ENCODE results near the gene PTPA.

Gene PTPA

GRCh38 chr9:129172816-129173215 lies 61.6 kb downstream of the PTPA start:
- TF ChIP-seq EZH2 (IDR thresholded peaks at IDR 0.05; ENCODE audit: borderline replicate concordance, low read depth, low read length, severe bottlenecking) = no peak
- no peak for TF ChIP-seq CTCF (IDR thresholded peaks at IDR 0.05; ENCODE audit: borderline replicate concordance, extremely low read depth, low read length, poor library complexity, severe bottlenecking)
- Histone ChIP-seq H3K4me2 (ENCODE audit: insufficient read depth, low read length) (no peak overlapping the region), H3K4me1 (ENCODE audit: insufficient read depth, low read length) (peaks cover 48% of the 10 kb centered on the region), H3K9me3 (ENCODE audit: insufficient read depth, low read length, severe bottlenecking) (no peaks in the 10 kb centered on the region), H3K4me3 (ENCODE audit: low read depth in 1 of 2, low read length in 2 of 2) (no peak overlapping the region), H3K9ac (ENCODE audit: low read depth, low read length) (no peak overlapping the region), H3K79me2 (ENCODE audit: insufficient read depth, low read length) (no peaks in the 10 kb centered on the region), H3K27me3 (ENCODE audit: insufficient read depth, low read length, poor library complexity) (peaks cover 41% of the 10 kb centered on the region), H3K27ac (ENCODE audit: low read length) (no peak overlapping the region), H3K36me3 (ENCODE audit: insufficient read depth, low read length) (no peaks in the 10 kb centered on the region), H4K20me1 (ENCODE audit: insufficient read depth, low read length) (0 out of 2 replicates have a peak, but pooled peaks cover 5% of the 10 kb centered on the region), H2AFZ (ENCODE audit: low read depth, low read length) (no peak overlapping the region)
- ATAC-seq (ENCODE audit: insufficient read depth, low read depth) = no peak
- no peak for DNase-seq

GRCh38 chr9:129173296-129174101 lies 62.3 kb downstream of the PTPA start:
- Histone ChIP-seq H2AFZ (ENCODE audit: low read depth, low read length) (peak overlapping the region; percentile 73), H3K27me3 (ENCODE audit: insufficient read depth, low read length, poor library complexity) (peaks cover 48% of the 10 kb centered on the region), H3K4me1 (ENCODE audit: insufficient read depth, low read length) (peaks cover 48% of the 10 kb centered on the region), H3K4me3 (ENCODE audit: low read depth in 1 of 2, low read length in 2 of 2) (peak overlapping the region in 1 of 2 experiments; percentile 80; a peak in 2 of 4 replicates), H3K36me3 (ENCODE audit: insufficient read depth, low read length) (no peaks in the 10 kb centered on the region), H3K9me3 (ENCODE audit: insufficient read depth, low read length, severe bottlenecking) (no peaks in the 10 kb centered on the region), H3K79me2 (ENCODE audit: insufficient read depth, low read length) (no peaks in the 10 kb centered on the region), H3K9ac (ENCODE audit: low read depth, low read length) (peak overlapping the region; percentile 65; the same call in 1 of the 2 replicates), H3K4me2 (ENCODE audit: insufficient read depth, low read length) (peak overlapping the region; percentile 90), H3K27ac (ENCODE audit: low read length) (no peak overlapping the region), H4K20me1 (ENCODE audit: insufficient read depth, low read length) (0 out of 2 replicates have a peak, but pooled peaks cover 5% of the 10 kb centered on the region)
- TF ChIP-seq EZH2 (IDR thresholded peaks at IDR 0.05; ENCODE audit: borderline replicate concordance, low read depth, low read length, severe bottlenecking) = no peak
- TF ChIP-seq CTCF (IDR thresholded peaks at IDR 0.05; ENCODE audit: borderline replicate concordance, extremely low read depth, low read length, poor library complexity, severe bottlenecking) = no peak
- ATAC-seq (ENCODE audit: insufficient read depth, low read depth) (no peak), DNase-seq (no peak)

- H3K4me3 ChIP-seq (ENCODE audit: low read depth in 1 of 2, low read length in 2 of 2) = peak overlapping the region; percentile 31 to 80; a peak in 3 of 4 replicates
- no peak for TF ChIP-seq EZH2 (IDR thresholded peaks at IDR 0.05; ENCODE audit: borderline replicate concordance, low read depth, low read length, severe bottlenecking)
- TF ChIP-seq CTCF (IDR thresholded peaks at IDR 0.05; ENCODE audit: borderline replicate concordance, extremely low read depth, low read length, poor library complexity, severe bottlenecking) = peak; percentile 99
- no peaks in the 10 kb centered on the region for H3K36me3 ChIP-seq (ENCODE audit: insufficient read depth, low read length)
- H3K27ac ChIP-seq (ENCODE audit: low read length) = peak overlapping the region; percentile 49
- peak; percentile 82 for DNase-seq
- peak overlapping the region; percentile 73 for H2AFZ ChIP-seq (ENCODE audit: low read depth, low read length)
- H3K4me2 ChIP-seq (ENCODE audit: insufficient read depth, low read length) = peak overlapping the region; percentile 90
- H4K20me1 ChIP-seq (ENCODE audit: insufficient read depth, low read length) = 0 out of 2 replicates have a peak, but pooled peaks cover 5% of the 10 kb centered on the region
- peak overlapping the region; percentile 65 for H3K9ac ChIP-seq (ENCODE audit: low read depth, low read length)
- H3K4me1 ChIP-seq (ENCODE audit: insufficient read depth, low read length) = peaks cover 52% of the 10 kb centered on the region
- H3K9me3 ChIP-seq (ENCODE audit: insufficient read depth, low read length, severe bottlenecking) = no peaks in the 10 kb centered on the region
- peaks cover 53% of the 10 kb centered on the region for H3K27me3 ChIP-seq (ENCODE audit: insufficient read depth, low read length, poor library complexity)
- no peaks in the 10 kb centered on the region for H3K79me2 ChIP-seq (ENCODE audit: insufficient read depth, low read length)
- ATAC-seq (ENCODE audit: insufficient read depth, low read depth) = peak; percentile 52
These were observed 63.0 kb downstream of the PTPA start for GRCh38 chr9:129174102-129174723.

Data from DND-41 (cell line).